ENCODE data around the gene ZIC5. TPM values are rescaled to one million over a fixed set of nuclear protein-coding genes. Genes with fewer than 3 reads are reported as not detected.

The ZIC5 gene
- polyA plus RNA-seq, 1 donor from 2014 or later = 0.94 TPM

- Histone ChIP-seq H4K20me1 (ENCODE audit: insufficient read depth) (no peaks in the 10 kb centered on the region), H2AFZ (ENCODE audit: low read depth, low read length) (no peak overlapping the region), H3K79me2 (replicated peaks; ENCODE audit: insufficient read depth, low read length) (peaks cover 26% of the 10 kb centered on the region), H3K9me3 (ENCODE audit: low read length) (peaks cover 4% of the 10 kb centered on the region), H3F3A (ENCODE audit: insufficient read depth, low read length, poor library complexity, severe bottlenecking) (no peaks in the 10 kb centered on the region), H3K36me3 (ENCODE audit: insufficient read depth, low read length) (no peaks in the 10 kb centered on the region), H3K27me3 (ENCODE audit: insufficient read depth, low read depth, low read length) (peaks cover 84% of the 10 kb centered on the region), H3K4me2 (ENCODE audit: low read length) (no peak overlapping the region), H3K4me3 (ENCODE audit: low read length) (no peak overlapping the region), H3K9ac (ENCODE audit: low read length) (no peak overlapping the region), H3K27ac (ENCODE audit: low read length) (no peak overlapping the region), H3K9me2 (ENCODE audit: insufficient read depth, low read length) (no peaks in the 10 kb centered on the region)
- TF ChIP-seq MXI1 (conservative IDR thresholded peaks at IDR 0.05; ENCODE audit: poor library complexity, severe bottlenecking) = no peak
- no peak for TF ChIP-seq RAD21 (conservative IDR thresholded peaks at IDR 0.05)
- TF ChIP-seq POLR2AphosphoS5 (IDR thresholded peaks at IDR 0.05) = peak; percentile 21
- TF ChIP-seq TAF1 (IDR thresholded peaks at IDR 0.05; ENCODE audit: low read depth) = no peak
Observed at GRCh38 chr13:99959127-99959539, 12.4 kb downstream of the ZIC5 start.

DNA sequence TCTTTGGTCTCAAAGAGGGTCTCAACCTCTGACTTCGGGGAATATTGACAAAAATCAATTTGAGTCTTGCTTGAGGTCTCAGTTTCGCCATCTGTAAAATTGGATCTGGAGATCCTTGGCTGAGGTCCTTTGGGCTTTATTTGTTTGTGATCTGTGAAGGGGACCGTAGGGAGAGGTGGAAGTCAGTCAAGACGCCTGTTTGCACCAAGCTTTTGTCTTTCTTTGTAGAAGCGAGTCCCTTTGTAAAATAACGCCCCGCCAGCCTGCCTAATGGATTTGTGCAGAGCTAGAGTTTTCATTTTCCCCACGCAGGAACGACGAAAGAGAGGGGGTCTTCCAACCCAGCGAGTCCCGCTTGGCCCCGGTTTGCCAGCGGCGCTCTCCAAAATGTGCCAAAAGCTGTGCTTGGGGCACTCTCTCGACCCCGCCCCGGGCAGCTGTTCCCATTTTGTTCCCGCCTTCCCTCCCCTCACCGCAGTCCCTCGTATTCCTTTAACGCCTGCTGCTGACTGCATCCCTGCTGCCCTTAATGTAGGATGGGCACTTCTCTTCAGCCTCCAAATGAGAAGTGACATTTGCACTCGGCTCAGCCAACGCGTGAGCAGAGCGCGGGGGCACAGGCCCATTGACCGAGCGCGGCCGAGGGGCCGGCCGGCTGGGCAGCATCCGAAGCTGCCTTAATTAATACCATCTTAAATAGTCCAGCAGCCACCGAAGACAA, 13.0 kb downstream of the ZIC5 start:
- H4K20me1 ChIP-seq (ENCODE audit: insufficient read depth) = no peaks in the 10 kb centered on the region
- no peaks in the 10 kb centered on the region for H3F3A ChIP-seq (ENCODE audit: insufficient read depth, low read length, poor library complexity, severe bottlenecking)
- H3K36me3 ChIP-seq (ENCODE audit: insufficient read depth, low read length) = no peaks in the 10 kb centered on the region
- no peak overlapping the region for H3K9ac ChIP-seq (ENCODE audit: low read length)
- H3K4me2 ChIP-seq (ENCODE audit: low read length) = no peak overlapping the region
- no peak for TF ChIP-seq REST (IDR thresholded peaks at IDR 0.05; ENCODE audit: borderline replicate concordance)
- TF ChIP-seq EP300 (conservative IDR thresholded peaks at IDR 0.05; ENCODE audit: poor library complexity, severe bottlenecking) = no peak
- TF ChIP-seq, protein P1, sequence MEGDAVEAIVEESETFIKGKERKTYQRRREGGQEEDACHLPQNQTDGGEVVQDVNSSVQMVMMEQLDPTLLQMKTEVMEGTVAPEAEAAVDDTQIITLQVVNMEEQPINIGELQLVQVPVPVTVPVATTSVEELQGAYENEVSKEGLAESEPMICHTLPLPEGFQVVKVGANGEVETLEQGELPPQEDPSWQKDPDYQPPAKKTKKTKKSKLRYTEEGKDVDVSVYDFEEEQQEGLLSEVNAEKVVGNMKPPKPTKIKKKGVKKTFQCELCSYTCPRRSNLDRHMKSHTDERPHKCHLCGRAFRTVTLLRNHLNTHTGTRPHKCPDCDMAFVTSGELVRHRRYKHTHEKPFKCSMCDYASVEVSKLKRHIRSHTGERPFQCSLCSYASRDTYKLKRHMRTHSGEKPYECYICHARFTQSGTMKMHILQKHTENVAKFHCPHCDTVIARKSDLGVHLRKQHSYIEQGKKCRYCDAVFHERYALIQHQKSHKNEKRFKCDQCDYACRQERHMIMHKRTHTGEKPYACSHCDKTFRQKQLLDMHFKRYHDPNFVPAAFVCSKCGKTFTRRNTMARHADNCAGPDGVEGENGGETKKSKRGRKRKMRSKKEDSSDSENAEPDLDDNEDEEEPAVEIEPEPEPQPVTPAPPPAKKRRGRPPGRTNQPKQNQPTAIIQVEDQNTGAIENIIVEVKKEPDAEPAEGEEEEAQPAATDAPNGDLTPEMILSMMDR (IDR thresholded peaks at IDR 0.05; ENCODE audit: poor library complexity, severe bottlenecking) = no peak
- TF ChIP-seq RAD21 (conservative IDR thresholded peaks at IDR 0.05) = no peak
- TF ChIP-seq TAF1 (IDR thresholded peaks at IDR 0.05; ENCODE audit: low read depth) = no peak
- TF ChIP-seq EZH2 (IDR thresholded peaks at IDR 0.05; ENCODE audit: borderline replicate concordance, insufficient read depth, low read length, poor library complexity, severe bottlenecking) = no peak
- no peak for TF ChIP-seq MXI1 (conservative IDR thresholded peaks at IDR 0.05; ENCODE audit: poor library complexity, severe bottlenecking)
- TF ChIP-seq POLR2AphosphoS5 (IDR thresholded peaks at IDR 0.05) = no peak
- TF ChIP-seq SMC3 (conservative IDR thresholded peaks at IDR 0.05; ENCODE audit: poor library complexity) = no peak
- no peak overlapping the region for H3K27ac ChIP-seq (ENCODE audit: low read length)
- H3K4me3 ChIP-seq (ENCODE audit: low read length) = no peak overlapping the region
- peaks cover 4% of the 10 kb centered on the region for H3K9me3 ChIP-seq (ENCODE audit: low read length)
- H3K27me3 ChIP-seq (ENCODE audit: insufficient read depth, low read depth, low read length) = peaks cover 89% of the 10 kb centered on the region
- no peak overlapping the region for H2AFZ ChIP-seq (ENCODE audit: low read depth, low read length)
- peaks cover 20% of the 10 kb centered on the region for H3K79me2 ChIP-seq (replicated peaks; ENCODE audit: insufficient read depth, low read length)
- H3K9me2 ChIP-seq (ENCODE audit: insufficient read depth, low read length) = no peaks in the 10 kb centered on the region

Data from neural cell (in vitro differentiated cells).